Activated CD4-positive, alpha-beta T cell treated with anti-CD3 and anti-CD28 coated beads for 24 hours (primary cell): ENCODE measurements around the gene LLGL2.
"Not testable (repeated sequence)": the region's sequence is repeated elsewhere in the genome, so short reads cannot be mapped to it uniquely, and the experiment has no call there.

Source experiments
- DNase-seq, 2 donors: peaks; one replicate each; pipeline ENCODE4 v3.0.0-alpha.2; 2020; ENCODE audit warnings: low read depth in 2 of 2

The LLGL2 gene, protein sequence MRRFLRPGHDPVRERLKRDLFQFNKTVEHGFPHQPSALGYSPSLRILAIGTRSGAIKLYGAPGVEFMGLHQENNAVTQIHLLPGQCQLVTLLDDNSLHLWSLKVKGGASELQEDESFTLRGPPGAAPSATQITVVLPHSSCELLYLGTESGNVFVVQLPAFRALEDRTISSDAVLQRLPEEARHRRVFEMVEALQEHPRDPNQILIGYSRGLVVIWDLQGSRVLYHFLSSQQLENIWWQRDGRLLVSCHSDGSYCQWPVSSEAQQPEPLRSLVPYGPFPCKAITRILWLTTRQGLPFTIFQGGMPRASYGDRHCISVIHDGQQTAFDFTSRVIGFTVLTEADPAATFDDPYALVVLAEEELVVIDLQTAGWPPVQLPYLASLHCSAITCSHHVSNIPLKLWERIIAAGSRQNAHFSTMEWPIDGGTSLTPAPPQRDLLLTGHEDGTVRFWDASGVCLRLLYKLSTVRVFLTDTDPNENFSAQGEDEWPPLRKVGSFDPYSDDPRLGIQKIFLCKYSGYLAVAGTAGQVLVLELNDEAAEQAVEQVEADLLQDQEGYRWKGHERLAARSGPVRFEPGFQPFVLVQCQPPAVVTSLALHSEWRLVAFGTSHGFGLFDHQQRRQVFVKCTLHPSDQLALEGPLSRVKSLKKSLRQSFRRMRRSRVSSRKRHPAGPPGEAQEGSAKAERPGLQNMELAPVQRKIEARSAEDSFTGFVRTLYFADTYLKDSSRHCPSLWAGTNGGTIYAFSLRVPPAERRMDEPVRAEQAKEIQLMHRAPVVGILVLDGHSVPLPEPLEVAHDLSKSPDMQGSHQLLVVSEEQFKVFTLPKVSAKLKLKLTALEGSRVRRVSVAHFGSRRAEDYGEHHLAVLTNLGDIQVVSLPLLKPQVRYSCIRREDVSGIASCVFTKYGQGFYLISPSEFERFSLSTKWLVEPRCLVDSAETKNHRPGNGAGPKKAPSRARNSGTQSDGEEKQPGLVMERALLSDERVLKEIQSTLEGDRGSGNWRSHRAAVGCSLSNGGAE

DNA sequence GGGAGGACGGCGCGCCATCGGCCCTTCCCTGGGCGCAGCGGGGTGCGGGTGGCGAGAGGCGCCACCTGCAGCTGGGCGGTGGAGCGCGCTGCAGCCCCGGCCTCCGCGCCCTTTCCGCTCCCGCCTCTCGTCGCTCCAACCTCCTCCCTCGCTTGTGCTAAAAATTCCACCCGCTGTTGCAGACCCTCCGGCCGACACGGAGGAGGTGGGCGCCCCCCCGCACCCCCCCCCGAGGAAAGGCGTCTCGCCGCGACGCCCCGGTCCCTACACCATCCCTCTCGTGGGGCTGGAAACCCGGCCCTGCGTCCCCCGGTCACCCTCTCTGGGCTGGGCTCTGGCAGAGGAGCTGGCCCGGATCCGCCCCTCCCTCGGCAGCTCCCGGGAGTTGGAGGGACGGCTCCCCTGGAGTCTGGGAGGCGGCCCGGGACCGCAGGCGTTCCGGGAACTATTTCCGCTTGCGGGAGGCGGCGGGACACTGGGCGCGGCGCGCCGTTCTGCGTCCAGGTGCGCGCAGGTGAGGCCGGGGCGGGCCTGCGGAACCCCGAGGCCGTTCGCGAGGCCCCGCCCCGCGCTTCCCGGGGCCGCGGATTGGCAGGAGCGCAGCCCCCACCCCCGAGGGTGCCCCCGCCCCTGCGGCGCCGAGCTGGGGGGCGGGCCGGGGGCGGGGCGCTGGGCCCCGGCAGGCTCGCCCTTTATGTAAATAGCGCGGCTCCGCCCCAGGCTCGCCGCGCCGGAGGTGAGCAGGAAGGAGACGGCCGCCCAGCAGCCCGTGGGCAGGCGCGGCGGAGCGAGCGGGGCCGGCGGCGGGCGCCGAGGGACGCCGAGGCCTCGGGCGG lies at the start of gene LLGL2:
Gene LLGL2, plus strand, starts transcription at position 728 of the 836 bp plus-strand sequence. CDS start 17,730 bp downstream, outside the sequence.
- peak; percentile 63 to 69 for DNase-seq

DNA sequence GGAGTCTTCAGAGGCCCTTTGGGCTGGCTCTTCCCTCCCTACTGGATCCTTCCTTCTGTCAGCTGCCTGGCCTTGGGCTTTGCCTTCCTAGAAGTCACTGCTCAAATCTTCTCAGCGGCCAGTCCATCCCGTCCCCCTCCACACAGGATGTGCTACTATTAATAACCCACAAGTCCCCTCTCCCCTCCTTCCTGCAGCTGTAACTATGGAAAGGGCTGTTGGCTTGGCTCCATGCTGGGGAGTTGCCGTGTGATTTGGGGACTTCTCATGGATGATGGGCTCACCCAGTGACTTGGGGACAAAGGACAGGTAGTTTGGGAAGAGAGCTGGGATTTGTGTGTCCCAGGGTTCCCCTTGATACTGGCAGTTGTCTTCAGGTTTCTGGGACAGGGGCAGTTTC lies 49.6 kb upstream of the LLGL2 start:
- no peak for DNase-seq

DNA sequence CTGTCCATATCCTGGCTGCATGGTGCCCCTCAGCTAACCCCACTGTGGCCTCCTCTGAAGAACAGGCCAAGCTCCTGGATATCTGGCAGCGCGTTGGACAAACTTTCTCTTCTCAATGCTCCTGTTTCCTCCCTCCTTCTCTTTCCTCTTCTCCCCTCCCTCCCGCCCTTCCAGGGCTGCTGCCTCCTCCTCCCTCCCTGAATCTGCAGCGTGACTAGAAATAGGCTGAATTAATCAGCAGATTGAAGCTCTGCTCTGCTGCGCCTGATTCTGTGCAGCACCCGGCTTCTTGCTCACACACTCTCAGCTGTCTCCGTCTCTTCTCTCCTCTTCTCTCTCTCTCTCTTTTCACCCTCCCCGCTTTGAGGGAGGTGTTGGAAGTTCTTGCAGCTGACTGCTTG lies 49.2 kb upstream of the LLGL2 start:
- DNase-seq, result no peak

DNA sequence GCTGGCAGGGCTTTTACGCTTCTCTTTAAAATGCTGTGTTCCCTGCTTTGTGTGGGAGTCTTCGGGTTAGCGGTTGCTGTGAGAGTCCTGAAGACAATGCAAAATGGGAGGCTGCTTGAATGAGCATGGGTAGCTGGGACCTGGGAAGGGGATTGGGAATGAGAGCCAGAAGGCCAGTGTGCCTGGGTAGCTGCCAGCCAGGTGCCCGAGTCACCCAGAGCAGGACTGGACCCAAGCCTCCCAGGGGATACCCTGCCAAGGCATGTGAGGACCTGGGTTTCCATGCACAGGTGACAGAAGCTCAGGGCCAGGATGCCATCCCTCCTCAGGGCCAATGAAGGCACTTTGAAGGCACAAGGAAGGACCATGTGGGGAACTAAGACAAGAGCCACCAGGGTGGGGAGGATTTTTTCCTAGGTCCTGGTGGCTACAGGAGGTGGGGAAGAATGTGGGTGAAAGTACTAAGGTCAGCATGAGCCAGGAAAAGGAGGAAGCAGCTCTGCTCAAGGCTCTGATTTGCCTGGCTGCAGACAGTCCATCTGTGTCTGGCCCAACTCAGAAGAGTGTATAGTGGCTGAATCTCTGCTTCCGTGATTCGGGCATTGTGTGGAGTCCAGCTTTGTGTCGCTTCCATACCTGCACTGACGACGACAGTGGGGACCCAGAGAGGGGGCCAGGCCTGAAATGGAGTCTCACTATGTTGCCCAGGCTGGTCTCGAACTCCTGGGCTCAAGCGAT lies 48.6 kb upstream of the LLGL2 start:
- DNase-seq, result no peak

DNA sequence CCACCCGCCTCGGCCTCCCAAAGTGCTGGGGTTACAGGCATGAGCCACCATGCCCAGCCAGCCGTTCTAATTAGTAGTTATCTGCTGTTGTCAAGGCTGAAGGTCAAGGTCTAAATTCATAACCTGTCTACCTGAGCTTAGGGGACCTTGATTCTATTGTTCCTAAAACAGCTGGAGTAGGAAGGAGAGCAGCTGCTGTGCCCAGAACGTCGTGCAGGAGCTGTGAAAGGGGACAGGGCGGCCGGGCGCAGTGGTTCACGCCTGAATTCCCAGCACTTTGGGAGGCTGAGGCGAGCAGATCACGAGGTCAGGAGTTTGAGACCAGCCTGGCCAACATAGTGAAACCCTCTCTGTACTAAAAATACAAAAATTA lies 48.0 kb upstream of the LLGL2 start:
- not testable (repeated sequence) for DNase-seq

DNA sequence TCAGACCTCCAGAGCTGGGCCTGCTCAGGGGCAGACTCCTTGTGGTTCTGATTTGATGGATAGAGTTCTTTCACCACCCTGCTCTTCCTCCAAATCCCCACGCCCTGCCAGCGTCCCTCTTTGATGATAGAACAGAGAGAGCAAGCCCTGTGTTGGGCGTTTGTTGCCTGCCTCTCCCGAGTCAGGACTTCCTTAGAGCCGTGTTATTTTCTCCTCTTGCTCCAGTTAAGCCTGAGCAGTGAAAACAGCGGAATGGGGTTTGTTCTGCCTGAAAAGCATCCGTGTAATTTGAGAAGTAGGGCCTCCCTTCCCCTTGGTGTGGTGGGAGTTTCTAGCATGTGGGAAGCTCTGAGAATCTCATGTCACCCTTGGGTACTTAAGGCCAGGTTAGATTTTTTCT lies 47.0 kb upstream of the LLGL2 start:
- DNase-seq, result no peak

DNA sequence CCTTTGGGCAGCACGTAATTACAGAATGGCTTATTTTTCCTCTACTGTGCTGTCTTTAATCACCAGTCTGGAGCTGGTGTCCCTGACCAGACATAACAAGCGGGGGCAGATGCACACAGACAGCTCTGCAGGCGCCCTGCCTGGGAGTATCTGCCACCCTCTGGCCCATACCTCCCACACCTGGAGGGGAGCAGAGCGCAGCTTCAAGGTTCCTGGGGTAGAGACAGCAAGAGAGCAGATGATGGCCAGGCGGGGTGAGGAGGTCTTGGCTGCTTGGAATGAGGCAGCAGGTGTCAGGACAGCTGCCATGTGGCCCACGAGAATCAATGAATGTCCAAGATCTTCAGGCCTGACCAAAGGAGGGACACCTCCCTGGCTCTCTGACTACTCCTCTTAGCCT lies 45.2 kb upstream of the LLGL2 start:
- DNase-seq, result no peak

DNA sequence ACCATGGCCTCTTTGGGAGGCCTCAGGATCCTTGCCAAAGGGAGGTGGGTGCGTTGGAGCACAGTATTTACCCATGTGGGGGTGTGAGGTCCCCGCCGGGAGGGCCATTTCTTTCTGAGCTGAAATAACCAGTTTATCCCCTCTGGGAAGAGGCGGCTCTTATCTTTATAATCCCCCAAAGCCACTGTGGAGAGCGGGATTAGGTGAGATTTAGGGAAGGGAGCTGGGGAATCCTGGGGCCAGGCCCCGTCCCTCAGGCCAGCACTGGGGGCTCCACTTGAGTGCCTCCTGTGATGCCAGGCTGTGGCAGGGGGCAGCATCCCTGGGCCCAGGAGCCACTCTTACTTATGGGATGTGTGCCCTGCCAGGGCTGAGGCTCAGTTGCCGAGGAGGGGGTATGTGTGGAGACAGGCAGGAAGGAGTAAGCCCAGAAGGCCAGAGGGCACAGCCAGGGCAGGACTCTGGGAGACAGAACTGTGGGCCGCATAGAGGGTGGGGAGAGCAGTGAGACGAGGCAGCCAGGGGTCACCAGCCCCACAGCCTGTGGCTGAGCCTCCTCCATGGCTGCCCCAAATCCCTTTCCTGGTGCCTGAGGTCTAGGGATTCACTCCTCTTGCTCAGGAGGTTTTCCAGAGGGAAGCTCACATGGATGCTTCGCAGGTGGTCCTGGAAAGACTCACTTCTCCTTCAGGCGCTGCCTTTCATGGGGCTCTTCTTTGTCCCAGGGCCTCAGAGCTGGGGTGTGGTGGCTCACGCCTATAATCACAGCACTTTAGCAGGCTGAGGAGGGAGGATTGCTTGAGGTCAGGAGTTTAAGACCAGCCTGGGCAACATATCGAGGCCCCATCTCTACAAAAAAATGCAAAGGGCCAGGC lies 44.1 kb upstream of the LLGL2 start:
- DNase-seq, result no peak

DNA sequence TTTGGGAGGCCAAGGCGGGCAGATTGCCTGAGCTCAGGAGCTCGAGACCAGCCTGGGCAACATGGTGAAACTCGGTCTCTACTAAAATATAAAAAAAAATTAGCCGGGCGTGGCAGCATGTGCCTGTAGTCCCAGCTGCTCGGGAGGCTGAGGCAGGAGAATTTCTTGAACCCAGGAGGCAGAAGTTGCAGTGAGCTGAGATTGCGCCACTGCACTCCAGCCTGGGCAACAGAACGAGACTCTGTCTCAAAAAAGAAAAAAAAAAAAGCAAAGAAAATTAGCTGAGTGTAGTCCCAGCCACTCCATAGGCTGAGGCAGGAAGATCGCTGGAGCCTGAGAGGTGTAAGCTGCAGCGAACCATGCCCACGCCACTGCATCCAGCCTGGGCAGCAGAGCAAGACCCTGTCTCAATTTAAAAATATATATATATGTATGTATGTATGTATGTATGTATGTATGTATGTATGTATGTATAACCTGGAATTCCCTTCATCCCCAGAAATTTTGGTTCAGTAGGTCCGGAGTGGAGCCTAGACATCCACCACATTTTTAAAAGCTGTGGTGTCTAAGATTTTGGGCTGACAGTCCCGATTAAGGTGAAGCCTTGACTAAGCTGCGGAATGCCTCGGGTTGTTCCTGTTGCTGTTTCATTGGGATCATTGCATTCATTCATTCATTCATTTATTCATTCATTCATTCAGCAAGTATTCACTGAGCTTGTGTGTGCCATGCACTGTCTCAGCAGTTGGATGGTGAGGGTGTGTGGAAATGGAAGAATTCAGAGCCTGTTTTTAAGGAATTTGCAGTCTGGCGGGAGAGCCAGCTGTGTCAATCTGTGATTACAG lies 43.2 kb upstream of the LLGL2 start:
- DNase-seq, result no peak

DNA sequence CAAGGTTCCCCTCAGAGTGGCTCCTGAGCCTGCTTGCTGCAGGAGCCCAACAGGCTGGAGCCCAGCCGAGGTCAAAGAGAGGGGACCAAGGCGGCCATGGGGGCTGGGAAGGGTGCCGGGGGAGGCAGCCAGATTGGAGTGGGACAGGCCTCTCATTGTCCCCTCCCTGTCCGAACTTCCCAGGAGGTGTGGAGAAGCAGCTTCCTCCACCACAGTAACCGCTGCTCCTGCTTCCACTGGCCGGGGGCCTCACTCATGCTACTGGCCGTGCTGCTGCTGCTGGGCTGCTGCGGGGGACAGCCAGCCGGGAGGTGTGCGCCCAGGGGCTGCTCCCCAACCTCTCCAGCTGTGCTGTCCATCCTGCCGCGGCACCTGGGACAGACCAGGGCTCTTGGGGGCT lies 39.8 kb upstream of the LLGL2 start:
- DNase-seq, result no peak

DNA sequence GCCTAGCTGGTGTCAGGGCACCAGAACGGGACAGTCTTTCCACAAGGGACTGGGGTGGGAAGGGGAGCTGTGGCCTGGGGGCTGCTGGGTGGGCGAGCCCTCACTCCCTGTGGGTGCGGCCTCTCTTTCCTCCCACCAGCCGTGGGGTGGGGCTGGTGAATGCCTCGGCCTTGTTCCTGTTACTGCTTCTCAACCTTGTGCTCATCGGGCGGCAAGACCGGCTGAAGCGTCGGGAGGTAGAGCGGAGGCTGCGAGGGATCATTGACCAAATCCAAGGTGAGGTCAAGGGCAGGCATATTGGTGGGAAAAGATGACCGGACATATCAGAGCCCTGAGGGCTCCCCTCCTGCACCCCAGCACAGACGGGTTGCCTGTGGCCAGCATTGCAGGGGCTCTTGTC lies 39.3 kb upstream of the LLGL2 start:
- DNase-seq, result no peak

DNA sequence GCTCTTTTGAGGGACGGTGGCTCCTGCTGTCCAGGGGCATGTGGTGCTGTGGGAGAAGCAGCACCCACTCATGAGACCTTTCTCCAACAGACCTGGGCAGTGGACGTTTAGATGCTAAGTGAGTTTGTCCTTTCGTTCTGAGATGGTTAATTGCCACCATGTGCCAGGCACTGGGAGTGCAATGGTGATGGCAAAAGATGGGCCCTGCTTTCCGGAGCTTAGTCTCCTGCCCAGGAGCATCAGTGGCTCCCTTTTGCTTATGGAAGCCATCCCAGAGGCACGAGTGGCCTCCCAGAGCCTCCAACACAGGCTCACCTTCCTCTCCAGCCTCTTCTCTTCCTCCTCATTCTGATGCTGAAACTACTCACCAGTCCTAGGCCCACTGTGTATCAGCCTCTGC lies 38.5 kb upstream of the LLGL2 start:
- DNase-seq, result no peak

DNA sequence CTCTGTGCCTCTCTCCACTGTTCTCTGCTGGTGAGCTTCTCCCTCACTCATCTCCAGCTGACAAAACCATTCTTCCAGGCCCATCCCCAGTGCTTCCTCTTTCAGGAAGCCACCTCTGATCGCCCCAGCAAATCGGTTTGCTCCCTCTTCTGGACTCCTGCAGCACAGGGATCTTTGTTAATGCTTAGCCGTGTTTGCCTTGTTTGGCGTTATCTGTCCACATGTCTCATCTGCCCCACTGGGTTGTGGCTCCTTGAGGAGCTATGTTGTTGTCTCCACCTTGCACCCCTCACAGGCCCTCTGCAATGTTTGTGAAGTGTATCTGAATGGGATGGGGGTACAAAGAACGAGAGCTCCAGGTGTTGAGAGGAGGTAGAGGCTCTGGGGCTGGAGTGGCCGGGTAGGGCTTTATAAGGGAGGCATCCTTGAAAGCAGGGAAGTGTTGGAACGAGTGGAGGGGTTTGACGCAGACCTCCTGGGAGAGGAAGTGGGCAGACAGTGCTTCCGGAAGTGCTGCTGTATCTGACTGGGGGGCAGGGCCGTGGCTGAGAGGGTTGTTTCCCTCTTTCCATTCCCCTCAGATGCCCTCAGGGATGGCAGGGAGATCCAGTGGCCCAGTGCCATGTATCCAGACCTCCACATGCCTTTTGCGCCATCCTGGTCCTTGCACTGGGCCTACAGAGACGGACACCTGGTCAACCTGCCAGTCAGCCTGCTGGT lies 38.0 kb upstream of the LLGL2 start:
- peak in 1 of 2 donors; percentile 21 for DNase-seq

DNA sequence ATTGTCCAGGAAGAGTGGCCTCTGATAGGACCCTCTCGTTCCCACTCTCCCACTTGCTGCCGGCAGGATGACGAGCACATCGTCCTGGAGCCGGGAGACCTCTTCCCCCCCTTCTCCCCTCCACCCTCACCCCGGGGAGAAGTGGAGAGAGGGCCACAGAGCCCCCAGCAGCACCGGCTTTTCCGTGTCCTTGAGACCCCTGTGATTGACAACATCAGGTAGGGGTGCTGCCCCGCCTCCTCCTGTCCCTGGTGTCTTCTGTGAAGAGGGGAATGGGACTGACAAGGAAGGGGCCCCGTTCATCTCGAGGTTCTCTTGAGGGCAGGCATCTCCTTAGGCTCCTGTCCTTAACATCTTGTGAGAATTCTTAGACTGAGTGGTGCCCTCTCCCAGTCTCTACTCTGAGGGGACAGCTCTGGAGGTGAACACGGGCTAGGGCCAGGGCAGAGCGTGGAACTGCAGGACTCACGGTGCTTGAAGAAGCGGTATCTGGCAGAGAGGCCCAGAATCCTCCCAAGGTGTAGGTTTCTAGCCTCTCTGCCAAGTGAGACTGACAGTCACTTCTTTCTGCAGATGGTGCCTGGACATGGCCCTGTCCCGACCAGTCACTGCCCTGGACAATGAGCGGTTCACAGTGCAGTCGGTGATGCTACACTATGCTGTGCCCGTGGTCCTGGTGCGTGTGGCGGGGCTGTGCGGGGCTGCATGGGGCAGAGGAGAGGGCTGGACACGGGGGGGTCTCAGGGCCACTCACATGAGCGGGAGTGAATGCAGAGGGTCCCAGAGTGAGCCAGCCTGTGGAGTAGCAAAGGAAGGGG lies 36.6 kb upstream of the LLGL2 start:
- DNase-seq, result no peak

DNA sequence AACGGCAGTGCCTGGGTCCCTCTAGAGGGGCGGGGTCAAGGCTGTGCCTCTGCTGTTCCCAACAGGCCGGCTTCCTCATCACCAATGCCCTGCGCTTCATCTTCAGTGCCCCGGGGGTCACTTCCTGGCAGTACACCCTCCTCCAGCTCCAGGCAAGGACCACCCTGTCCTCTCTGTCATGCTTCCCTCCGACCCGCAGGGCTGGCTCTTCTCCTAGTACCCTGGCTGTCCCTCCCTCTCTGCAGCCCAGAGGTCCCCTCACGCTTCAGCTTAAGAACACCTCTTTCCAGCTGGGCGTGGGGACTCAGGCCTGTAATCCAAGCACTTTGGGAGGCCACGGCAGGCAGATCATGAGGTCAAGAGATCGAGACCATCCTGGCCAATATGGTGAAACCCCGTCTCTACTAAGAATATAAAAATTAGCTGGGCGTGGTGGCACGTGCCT lies 36.0 kb upstream of the LLGL2 start:
- no peak for DNase-seq

DNA sequence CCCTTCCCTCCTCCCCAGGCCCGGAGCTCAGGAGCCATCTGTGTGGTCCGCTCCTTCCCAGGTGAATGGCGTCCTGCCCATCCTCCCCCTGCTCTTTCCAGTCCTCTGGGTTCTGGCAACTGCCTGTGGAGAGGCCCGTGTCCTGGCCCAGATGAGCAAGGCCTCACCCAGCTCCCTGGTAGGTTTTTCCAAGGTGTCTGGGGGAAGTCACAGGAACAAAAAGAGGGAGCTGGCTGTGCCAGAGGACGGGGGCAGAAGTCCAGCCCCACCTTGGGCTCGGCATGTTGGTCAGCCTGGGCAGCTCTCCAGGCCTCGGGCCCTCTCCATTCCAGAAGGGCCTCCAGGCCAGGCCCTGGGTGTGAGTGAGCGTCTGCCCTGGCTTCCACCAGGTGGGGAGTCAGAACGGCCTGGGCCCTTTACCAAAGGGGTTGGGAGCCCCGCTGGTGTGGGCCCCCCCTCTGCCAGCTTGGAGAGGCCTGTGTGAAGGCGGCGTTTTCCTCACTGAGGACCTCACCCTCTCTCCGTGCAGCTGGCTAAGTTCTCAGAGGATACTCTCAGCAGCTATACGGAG lies 35.2 kb upstream of the LLGL2 start:
- no peak for DNase-seq

DNA sequence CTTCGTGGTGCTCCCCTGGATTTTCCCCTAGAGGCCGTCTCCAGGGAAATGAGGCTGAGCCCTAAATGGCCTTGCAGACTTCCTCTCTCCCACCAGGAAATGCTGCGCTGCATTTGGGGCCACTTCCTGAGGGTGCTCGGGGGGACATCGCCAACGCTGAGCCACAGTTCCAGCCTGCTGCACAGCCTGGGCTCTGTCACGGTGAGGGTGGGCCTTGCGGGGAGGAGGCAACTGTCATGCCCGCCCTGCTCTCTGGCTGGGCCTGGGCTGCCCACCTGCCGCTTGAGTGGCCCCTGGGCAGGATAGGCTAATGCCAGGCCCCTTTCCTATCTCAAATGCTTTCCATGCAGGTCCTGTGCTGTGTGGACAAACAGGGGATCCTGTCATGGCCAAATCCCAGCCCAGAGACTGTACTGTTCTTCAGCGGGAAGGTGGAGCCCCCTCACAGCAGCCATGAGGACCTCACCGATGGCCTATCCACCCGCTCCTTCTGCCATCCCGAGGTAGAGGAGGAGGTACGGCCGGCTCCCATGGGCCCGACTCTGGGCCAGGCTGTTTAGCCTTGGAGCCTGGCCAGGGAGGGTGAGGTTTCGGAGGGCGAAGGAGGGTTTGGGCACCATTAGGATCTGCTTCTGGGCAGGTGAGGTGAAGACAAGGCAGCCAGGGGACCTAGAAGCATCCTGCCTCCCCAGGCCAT lies 34.4 kb upstream of the LLGL2 start:
- DNase-seq, result no peak
